HG03159 (cell line): ENCODE results near the gene SYT6.

Experiments
- ATAC-seq: cut with Tn5 transposase; IDR thresholded peaks from one replicate; pipeline ENCODE4 v1.9.1; 2021; ENCODE audit warnings: mild to moderate bottlenecking, moderate library complexity; ENCODE audit not compliant: unreplicated experiment

The SYT6 gene

GRCh38 chr1:114153261-114154145 is at the start of gene SYT6:
TSS of gene SYT6 (minus strand) at chr1:114153869. CDS start at chr1:114153772, 97 bp downstream.
- ATAC-seq, result no peak

GRCh38 chr1:114201486-114201885 is 47.8 kb upstream of the SYT6 start:
- ATAC-seq, result no peak

- ATAC-seq, result no peak
These were observed 45.4 kb upstream of the SYT6 start for GRCh38 chr1:114199017-114199594.

- ATAC-seq, result no peak
These were observed 43.6 kb upstream of the SYT6 start for GRCh38 chr1:114196992-114197907.

- ATAC-seq, result no peak
These were observed 42.1 kb upstream of the SYT6 start for GRCh38 chr1:114195819-114196218.

- ATAC-seq, result no peak
These were observed 38.7 kb upstream of the SYT6 start for GRCh38 chr1:114192328-114192727.

- ATAC-seq, result no peak
These were observed 35.7 kb upstream of the SYT6 start for GRCh38 chr1:114189398-114189797.

- ATAC-seq, result no peak
These were observed 27.7 kb upstream of the SYT6 start for GRCh38 chr1:114181356-114181755.

GRCh38 chr1:114180742-114181141 is 27.1 kb upstream of the SYT6 start:
- ATAC-seq, result no peak

GRCh38 chr1:114178936-114179335 is 25.3 kb upstream of the SYT6 start:
- no peak for ATAC-seq

GRCh38 chr1:114177282-114177681 is 23.6 kb upstream of the SYT6 start:
- no peak for ATAC-seq

GRCh38 chr1:114176366-114176765 is 22.7 kb upstream of the SYT6 start:
- ATAC-seq, result no peak

- no peak for ATAC-seq
These were observed 20.0 kb upstream of the SYT6 start for GRCh38 chr1:114173680-114174079.

- ATAC-seq, result no peak
These were observed 15.8 kb upstream of the SYT6 start for GRCh38 chr1:114169509-114169908.

- ATAC-seq, result no peak
These were observed 13.6 kb upstream of the SYT6 start for GRCh38 chr1:114167226-114167625.

GRCh38 chr1:114164840-114165543 is 11.3 kb upstream of the SYT6 start:
- no peak for ATAC-seq

GRCh38 chr1:114159941-114160340 is 6.3 kb upstream of the SYT6 start:
- ATAC-seq, result no peak

GRCh38 chr1:114157275-114157660 is 3.6 kb upstream of the SYT6 start:
- ATAC-seq, result no peak

GRCh38 chr1:114156538-114157274 is 3.0 kb upstream of the SYT6 start:
- no peak for ATAC-seq

GRCh38 chr1:114155706-114156105 is 2.0 kb upstream of the SYT6 start:
- ATAC-seq, result no peak
